KOPT-K1 (cell line): ENCODE measurements around the gene RSRC1.
"Not testable (repeated sequence)": the region's sequence is repeated elsewhere in the genome, so short reads cannot be mapped to it uniquely, and the experiment has no call there.

Experiments
- H3K27ac ChIP-seq: fragments of 200-600 bp; sonication (generic); 2 replicates; pipeline ENCODE4 v1.5.1; 2016; ENCODE audit warnings: antibody characterized with exemption, mild to moderate bottlenecking, low read depth, low read length; ENCODE audit not compliant: poor library complexity, severe bottlenecking
- H3K36me3 ChIP-seq: fragments of 200-600 bp; sonication (generic); 2 replicates; pipeline ENCODE4 v1.5.1; 2017; ENCODE audit warnings: antibody characterized with exemption, mild to moderate bottlenecking, low read length, moderate library complexity; ENCODE audit not compliant: insufficient read depth
- H3K9me3 ChIP-seq: fragments of 200-600 bp; sonication (generic); 2 replicates; pipeline ENCODE4 v1.5.1; 2017; ENCODE audit warnings: antibody characterized with exemption, low read length, mild to moderate bottlenecking; ENCODE audit not compliant: insufficient read depth, poor library complexity, severe bottlenecking

RSRC1 gene

DNA sequence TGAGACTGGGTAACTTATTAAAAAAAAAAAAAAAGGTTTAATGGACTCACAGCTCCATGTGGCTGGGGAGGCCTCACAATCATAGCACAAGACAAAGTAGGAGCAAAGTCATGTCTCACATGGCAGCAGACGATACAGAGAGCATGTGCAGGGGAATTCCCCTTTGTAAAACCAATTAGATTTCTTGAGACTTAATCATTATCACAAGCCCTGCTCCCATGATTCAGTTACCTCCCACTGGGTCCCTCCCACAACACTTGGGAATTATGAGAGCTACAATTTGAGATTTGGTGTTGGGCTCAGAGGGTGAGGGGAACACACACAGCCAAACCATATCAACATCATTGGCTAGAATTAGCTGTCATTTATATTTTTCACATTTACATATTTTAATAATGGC, 221.0 kb downstream of the RSRC1 start:
- no peaks in the 10 kb centered on the region for H3K36me3 ChIP-seq
- H3K9me3 ChIP-seq, result no peaks in the 10 kb centered on the region
- H3K27ac ChIP-seq, result no peak overlapping the region

GRCh38 chr3:158333736-158334135, 223.8 kb downstream of the RSRC1 start:
- no peaks in the 10 kb centered on the region for H3K36me3 ChIP-seq
- H3K9me3 ChIP-seq, result no peaks in the 10 kb centered on the region
- no peak overlapping the region for H3K27ac ChIP-seq

GRCh38 chr3:158337110-158337509, 227.2 kb downstream of the RSRC1 start:
- H3K9me3 ChIP-seq, result peaks cover 4% of the 10 kb centered on the region

DNA sequence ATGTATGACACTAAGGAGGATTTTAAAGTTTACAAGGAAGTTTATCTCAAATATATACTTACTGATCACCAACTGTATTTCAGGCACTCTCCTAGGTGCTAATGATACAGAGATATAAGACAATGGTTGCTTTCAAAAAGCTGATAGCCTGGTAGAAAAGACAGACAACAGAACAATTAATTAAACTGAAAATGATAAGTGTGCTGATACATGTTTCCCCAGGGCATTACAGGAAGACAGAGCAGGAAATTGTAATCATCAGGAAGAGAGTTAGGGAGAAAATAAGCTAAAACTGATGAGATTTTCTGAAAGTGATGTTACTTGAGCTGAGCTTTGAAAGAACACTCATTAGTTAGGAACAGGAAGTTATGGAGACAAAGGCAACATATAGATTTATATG, 229.7 kb downstream of the RSRC1 start:
- Histone ChIP-seq H3K9me3 (peaks cover 4% of the 10 kb centered on the region), H3K27ac (no peak overlapping the region)

More at GRCh38 chr3:158337110-158337509, 227.2 kb downstream of the RSRC1 start:
- Histone ChIP-seq H3K36me3 (no peaks in the 10 kb centered on the region), H3K27ac (no peak overlapping the region)

DNA sequence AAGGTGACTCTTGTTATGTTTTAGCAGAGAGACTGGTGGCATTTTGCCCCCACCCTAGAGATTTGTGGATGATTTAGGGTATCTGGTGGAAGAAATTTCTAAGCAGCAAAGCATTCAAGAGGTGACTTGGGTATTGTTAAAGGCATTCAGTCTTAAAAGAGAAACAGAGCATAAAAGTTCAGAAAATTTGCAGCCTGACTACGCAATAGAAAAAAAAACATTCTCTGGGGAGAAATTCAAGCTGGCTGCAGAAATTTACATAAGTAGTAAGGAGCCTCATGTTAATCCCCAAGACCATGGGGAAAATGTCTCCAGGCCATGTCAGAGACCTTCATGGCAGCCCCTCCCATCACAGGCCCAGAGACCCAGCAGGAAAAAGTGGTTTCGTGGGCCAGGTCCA, 231.1 kb downstream of the RSRC1 start:
- not testable (repeated sequence) for H3K27ac ChIP-seq, H3K36me3 ChIP-seq, H3K9me3 ChIP-seq

More for the DNA sequence above, 229.7 kb downstream of the RSRC1 start:
- H3K36me3 ChIP-seq, result no peaks in the 10 kb centered on the region

DNA sequence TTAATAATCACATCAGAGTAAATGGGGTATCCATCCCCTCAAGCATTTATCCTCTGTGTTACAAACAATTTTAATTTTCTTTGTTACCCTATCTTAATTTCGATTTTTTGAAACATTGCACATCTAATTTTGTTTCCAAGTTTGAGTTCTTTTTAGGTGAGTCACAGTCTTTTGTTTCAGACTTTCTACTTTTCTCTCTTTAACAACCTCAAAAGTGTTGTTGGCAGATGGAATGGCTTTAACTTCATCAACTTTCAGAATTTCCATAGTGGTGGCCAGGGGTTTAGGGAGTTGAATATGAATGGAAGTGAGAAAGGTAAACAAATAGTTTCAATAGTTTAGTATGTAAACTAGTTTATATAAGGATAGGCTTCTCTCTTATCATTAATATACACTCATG, 238.1 kb downstream of the RSRC1 start:
- Histone ChIP-seq H3K9me3 (no peaks in the 10 kb centered on the region), H3K36me3 (no peaks in the 10 kb centered on the region), H3K27ac (no peak overlapping the region)

DNA sequence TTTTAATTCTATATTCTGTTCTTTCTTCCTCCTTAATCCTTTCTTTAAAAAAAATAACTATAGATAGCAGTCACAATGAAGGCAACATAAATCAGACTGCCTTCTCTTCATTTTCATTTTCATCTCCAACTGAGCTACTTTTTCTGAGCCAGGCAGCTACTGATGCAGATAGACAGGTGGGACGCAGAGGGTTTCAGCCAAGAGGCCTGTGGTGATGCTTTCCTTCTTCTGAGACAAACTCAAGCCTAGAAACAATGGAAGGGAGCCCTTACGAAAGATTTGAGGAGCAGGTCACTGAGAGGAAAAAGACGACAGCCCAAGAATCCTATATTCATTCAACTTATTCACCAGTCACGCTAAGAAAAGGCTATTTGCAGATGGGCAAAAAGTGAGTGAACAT, 241.1 kb downstream of the RSRC1 start:
- Histone ChIP-seq H3K9me3 (no peaks in the 10 kb centered on the region), H3K36me3 (no peaks in the 10 kb centered on the region), H3K27ac (no peak overlapping the region)

DNA sequence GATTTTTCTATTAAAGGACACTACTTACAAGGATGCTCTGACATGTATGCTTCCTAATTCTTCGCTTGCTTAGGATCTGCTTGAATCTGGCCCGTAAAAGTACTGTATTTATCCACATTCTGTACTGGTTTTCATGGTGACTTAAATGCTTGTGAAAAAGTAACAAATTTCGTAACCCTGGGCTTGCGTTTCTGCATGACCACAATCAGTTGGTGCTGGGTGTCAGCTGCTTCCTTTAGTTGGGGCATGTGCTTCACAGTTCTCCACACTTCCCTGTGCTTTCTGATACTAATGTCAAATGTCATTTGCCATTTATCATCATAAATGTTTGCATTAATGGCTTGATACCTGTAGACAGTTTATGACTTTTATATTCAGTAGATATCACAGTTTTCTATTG, 242.7 kb downstream of the RSRC1 start:
- no peaks in the 10 kb centered on the region for H3K36me3 ChIP-seq
- no peak overlapping the region for H3K27ac ChIP-seq
- no peaks in the 10 kb centered on the region for H3K9me3 ChIP-seq

DNA sequence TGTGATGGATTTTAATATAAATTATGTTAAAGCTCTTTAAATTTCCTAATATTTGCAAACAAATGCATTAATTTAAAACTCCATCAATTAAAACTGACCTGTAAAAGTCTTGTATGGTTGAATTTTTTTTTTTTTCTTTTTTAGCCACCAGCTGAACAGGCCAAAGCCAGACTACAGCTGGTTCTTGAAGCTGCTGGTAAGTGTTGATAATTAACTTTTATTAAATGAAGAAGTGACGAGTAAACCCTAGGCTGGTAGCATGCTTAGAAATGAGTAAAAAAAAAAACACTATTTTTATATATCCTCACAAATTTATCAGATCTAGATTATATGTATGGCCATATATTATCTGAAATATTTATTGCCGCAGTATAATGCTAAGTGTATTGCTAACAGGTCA, 244.8 kb downstream of the RSRC1 start:
- Histone ChIP-seq H3K27ac (no peak overlapping the region), H3K9me3 (peaks cover 7% of the 10 kb centered on the region), H3K36me3 (peaks cover 6% of the 10 kb centered on the region)

GRCh38 chr3:158355623-158356588, 246.0 kb downstream of the RSRC1 start:
- Histone ChIP-seq H3K36me3 (peaks cover 13% of the 10 kb centered on the region), H3K9me3 (peaks cover 19% of the 10 kb centered on the region), H3K27ac (no peak overlapping the region)

DNA sequence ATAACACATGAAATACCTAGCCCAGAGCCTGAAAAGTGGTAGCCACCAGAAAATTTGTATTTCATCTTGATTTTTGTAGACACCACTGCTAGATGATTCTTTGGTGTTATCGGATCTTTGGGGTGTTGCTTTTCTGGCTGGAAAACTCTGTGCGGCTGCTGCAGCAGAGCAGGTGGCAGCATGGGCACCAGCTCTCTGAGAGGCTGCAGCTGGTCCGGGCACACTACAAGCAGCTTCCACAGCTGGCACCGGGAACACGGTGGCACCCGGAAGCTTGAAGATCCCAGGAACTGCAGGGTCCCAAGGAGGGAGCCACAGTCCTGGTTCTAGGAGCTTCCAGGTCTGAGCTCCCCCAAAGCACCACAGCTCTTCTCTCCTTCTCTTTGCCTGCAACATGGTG, 249.4 kb downstream of the RSRC1 start:
- Histone ChIP-seq H3K9me3 (peaks cover 20% of the 10 kb centered on the region), H3K36me3 (peaks cover 13% of the 10 kb centered on the region)

GRCh38 chr3:158360756-158361448, 251.0 kb downstream of the RSRC1 start:
- no peak overlapping the region for H3K27ac ChIP-seq
- H3K9me3 ChIP-seq, result peaks cover 20% of the 10 kb centered on the region
- peaks cover 13% of the 10 kb centered on the region for H3K36me3 ChIP-seq

More for the DNA sequence above, 249.4 kb downstream of the RSRC1 start:
- H3K27ac ChIP-seq, result no peak overlapping the region

DNA sequence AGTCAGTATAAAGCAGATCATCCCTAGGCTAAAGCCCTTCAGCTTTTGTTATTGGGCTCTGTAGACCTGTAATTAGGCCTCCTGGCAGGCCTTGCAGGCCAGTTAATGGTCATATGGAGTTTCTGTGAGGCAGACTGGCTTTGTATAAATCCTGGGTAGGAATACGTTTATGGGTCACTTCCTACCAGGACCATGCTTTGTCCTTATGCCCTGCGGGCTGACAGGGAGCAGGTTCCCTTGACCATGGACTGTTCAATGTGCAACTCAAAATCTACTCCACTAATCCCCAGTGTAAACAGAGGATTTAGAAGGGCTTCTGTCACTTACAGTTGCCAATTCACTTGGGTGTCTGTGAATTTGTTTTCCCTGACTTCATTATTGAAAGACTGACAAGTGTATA, 258.4 kb downstream of the RSRC1 start:
- Histone ChIP-seq H3K27ac (no peak overlapping the region), H3K36me3 (no peaks in the 10 kb centered on the region), H3K9me3 (no peaks in the 10 kb centered on the region)

DNA sequence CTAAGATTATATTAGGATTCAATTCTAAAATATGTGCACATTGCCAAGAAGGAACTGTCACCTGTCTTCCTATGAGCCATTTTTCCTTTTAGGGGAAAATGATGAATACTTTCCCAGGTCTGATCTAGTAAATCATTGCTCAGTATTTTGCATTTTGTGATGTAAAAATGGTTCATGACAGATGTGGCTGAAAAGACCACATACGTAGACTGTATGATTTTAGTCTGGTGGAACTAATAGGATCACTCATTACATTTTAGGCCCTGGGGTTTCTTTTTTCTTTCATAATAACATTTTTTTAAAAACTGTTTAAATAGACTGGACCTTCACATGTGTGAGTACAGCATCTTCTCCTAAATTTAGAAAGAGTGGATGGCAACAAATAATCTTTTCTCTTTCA, 259.4 kb downstream of the RSRC1 start:
- H3K27ac ChIP-seq, result no peak overlapping the region
- no peaks in the 10 kb centered on the region for H3K36me3 ChIP-seq
- H3K9me3 ChIP-seq, result no peaks in the 10 kb centered on the region

- Histone ChIP-seq H3K9me3 (no peaks in the 10 kb centered on the region), H3K36me3 (no peaks in the 10 kb centered on the region), H3K27ac (no peak overlapping the region)
These were observed 269.6 kb downstream of the RSRC1 start for GRCh38 chr3:158379517-158379916.
